Measurements from ENCODE around the gene ALDH1L1.

ALDH1L1 gene

DNA sequence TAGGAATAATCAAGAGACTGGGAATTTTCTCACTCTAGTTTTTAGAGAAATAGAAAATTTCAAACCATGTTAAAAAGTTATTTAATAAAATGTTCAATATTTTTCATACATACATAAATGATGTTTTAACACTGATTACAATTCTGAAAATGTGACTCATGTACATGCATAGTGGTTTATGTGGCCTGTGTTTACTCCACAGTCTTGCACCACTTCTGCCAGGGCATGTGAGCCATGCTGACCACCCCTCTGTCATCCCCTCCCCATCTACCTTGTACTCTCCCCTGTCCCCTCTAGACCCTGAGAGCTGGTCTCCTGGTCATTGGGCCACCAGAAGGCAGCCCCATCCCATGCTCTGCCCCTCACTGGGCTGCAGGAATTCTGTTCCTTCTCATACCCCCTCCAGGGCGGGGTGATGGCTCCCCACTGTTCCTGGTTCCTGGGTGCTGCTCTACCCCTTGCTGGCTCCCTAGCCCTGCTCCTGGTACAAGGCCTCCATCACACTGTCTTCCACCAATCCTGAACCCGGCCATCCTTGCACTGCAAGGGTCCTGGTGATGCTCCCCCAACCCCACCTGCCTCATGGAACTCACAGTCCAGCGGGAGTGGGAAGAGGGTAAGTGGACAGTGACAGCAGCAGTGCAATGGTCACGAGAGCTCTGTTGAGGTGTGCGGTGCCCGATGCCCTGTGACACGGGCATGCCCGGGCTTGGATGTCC, 72.3 kb downstream of the ALDH1L1 start:
- no peaks in the 10 kb centered on the region for H3K9me3 ChIP-seq (ENCODE audit: control insufficient read depth, insufficient read depth, low read length)
- no peaks in the 10 kb centered on the region for H3K4me1 ChIP-seq (ENCODE audit: insufficient read depth, low read length)
- no peak overlapping the region for H3K9ac ChIP-seq (ENCODE audit: low read depth, low read length)
- no peaks in the 10 kb centered on the region for H3K36me3 ChIP-seq (ENCODE audit: insufficient read depth, low read length)

DNA sequence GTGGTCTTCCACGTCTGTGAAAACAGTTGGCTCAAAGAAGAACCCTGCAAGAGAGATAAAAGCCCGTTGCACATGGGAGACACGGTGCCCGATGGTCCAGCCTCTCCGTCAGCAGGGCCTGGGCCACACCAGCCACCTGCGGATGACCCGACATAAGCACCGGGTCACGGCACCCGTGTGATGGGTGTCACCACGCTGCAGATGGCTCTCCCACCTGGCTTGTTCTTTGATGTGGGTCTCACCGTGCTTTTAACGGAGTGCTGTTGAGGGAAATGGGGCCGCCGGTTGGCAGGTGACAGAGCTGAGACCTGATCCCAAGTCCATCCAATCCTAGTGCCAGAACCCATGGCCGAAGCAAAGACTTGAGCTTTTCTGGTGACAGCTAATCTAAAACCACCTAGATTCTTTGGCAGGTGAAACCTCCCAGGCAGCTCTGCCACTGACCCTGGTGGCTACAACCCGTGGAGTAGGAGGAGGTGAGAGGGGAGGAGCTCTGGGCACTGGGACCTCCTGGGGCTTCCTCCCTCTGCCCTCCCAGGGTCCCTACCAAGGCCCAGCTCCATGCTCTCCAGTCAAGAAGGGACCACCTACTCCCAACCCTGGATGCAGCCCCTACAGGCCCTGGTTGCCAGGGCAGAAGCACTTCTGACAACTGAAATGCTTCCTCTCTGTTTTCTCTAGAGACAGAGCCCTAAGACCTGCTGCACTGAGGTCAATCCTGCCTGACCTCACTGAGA, 73.0 kb downstream of the ALDH1L1 start:
- Histone ChIP-seq H3K9me3 (ENCODE audit: control insufficient read depth, insufficient read depth, low read length) (no peaks in the 10 kb centered on the region), H3K36me3 (ENCODE audit: insufficient read depth, low read length) (no peaks in the 10 kb centered on the region), H3K4me1 (ENCODE audit: insufficient read depth, low read length) (no peaks in the 10 kb centered on the region), H3K9ac (ENCODE audit: low read depth, low read length) (no peak overlapping the region)

DNA sequence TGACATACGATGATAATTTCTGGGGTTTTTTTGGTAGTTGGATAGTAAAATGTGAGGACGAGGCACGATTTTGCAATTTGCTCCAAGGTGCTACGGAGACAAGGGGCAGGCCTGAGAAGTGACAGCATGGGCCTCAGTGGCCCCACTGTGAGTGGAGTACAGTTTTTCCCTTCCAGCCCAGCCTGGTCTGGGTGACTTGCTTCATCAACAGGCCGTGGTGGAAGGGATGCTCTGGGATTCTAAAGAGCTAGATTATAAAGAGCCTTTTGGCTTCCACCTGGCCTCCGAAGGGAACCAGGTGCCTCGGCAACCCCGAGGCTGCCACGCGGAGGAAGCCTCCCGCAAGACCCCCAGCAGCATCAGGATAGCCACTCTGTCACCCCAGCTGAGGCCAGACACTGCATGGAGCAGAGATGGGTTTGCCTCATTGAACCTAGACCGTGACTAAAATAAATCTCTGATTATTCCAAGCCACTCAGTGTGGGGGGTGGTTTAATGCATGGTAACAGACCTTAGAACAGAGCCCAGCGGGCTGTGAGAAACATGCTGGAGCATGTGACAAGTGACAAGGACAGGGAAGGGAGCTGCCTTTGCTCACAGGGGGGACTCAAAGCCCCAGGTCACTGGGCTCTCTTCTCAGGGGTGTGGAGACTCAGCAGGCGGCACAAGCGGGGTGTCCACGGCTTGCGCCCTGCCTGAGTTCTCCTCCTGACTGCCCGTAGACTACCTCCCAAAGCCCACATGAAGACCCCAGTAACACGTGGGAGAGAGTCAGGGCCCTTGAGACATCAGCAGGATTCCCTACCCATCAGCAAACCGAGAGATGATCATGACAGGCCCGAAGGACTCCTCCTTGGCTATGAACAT, 73.8 kb downstream of the ALDH1L1 start:
- no peaks in the 10 kb centered on the region for H3K4me1 ChIP-seq (ENCODE audit: insufficient read depth, low read length)
- no peaks in the 10 kb centered on the region for H3K9me3 ChIP-seq (ENCODE audit: control insufficient read depth, insufficient read depth, low read length)
- no peak overlapping the region for H3K9ac ChIP-seq (ENCODE audit: low read depth, low read length)
- no peaks in the 10 kb centered on the region for H3K36me3 ChIP-seq (ENCODE audit: insufficient read depth, low read length)

DNA sequence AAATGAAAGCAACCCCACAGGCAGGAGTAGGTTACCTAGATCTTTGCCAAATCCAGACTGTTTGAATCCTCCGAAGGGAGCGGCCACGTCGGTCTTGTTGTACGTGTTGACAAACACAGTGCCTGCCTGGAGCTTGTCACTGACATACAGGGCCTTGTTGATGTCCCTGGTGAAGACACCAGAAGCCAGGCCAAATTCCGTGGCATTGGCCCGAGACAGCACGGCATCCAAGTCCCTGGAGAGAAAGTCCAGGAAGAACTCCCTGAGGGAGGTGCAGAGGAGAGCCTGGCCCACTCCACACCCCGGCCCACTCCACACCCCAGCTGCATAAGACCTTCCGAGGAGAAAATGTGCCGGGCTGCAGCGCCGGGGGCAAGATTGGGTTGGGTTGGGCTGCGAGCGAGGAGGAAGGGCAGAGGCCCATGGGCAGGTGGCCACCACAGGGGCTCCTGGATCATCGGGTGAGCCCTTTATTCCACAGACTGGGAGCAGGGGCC, 74.6 kb downstream of the ALDH1L1 start:
- Histone ChIP-seq H3K4me1 (ENCODE audit: insufficient read depth, low read length) (no peaks in the 10 kb centered on the region), H3K36me3 (ENCODE audit: insufficient read depth, low read length) (no peaks in the 10 kb centered on the region), H3K9ac (ENCODE audit: low read depth, low read length) (no peak overlapping the region), H3K9me3 (ENCODE audit: control insufficient read depth, insufficient read depth, low read length) (no peaks in the 10 kb centered on the region)

DNA sequence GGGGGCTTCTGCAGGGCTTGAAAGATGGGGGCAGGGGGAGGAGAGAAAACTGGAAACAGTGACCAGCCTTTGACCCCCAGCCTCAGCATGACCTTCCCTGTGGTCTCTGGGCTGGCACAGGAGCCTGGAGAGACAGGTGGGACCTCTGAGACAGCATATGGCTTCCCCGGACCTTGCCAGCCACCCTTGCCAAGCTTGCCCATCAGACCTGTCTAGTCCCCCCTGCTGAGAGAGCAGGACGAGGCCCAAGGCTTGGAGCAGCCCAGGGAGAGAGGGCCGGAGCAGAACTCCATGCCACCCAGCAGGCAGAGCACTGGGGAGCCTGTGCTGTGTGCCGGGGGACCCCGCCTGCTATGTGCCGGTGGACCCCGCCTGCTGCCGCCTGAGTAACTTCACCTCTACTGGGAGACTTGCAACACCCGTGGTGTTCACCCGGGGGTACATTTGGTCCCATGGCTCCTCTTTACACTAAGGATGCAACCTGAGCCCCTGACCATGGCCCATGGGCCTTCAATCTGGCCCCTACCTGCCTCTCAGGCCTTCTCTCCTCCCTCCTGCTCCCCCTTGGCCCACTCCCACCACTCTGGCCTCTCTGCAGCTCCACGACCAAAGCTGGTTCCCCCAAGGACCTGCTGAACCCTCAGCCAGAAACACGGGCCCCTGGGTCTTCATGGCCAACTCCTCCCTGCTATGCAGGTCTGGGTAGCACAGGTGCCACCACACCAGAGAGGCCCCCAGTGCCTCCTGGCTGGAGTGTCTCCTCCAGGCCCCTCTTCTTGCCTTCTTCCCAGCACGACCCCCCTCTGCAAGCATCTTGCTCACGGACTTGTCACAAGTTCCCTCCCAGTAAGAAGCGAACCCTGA, 75.4 kb downstream of the ALDH1L1 start:
- Histone ChIP-seq H3K4me1 (ENCODE audit: insufficient read depth, low read length) (no peaks in the 10 kb centered on the region), H3K9me3 (ENCODE audit: control insufficient read depth, insufficient read depth, low read length) (no peaks in the 10 kb centered on the region), H3K36me3 (ENCODE audit: insufficient read depth, low read length) (no peaks in the 10 kb centered on the region), H3K9ac (ENCODE audit: low read depth, low read length) (no peak overlapping the region)

DNA sequence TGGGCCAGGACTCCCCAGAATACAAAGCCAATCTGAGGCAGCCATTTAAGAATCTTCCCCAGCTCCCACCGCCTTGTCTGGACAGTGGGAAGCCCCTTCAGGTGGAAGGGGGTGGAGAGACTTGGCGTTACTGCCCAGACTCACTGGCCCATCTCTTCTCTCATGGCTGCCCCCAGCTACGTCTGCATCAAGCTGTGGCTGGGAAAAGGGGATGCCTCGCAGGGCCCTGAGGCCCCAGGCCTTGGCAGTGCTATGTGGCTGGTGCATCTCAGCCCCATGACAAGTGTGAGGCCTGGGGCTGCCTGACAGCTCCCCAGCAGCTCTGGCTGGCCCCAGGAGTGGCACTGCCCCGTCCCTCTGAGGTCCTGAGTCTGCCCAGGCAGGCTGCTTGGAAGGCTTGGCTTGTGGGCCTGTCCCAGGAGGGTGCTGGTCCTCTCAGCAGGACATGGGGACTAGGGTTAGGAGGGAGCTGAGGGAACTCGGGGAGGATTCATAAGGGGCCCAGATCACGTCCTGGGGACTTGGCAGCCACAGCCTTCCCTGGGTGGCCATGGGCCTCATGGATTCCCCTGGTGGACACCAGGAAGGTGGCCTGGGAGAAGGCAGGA, 76.3 kb downstream of the ALDH1L1 start:
- H3K9me3 ChIP-seq (ENCODE audit: control insufficient read depth, insufficient read depth, low read length), result no peaks in the 10 kb centered on the region
- H3K9ac ChIP-seq (ENCODE audit: low read depth, low read length), result no peak overlapping the region
- no peaks in the 10 kb centered on the region for H3K36me3 ChIP-seq (ENCODE audit: insufficient read depth, low read length)
- H3K4me1 ChIP-seq (ENCODE audit: insufficient read depth, low read length), result no peaks in the 10 kb centered on the region

DNA sequence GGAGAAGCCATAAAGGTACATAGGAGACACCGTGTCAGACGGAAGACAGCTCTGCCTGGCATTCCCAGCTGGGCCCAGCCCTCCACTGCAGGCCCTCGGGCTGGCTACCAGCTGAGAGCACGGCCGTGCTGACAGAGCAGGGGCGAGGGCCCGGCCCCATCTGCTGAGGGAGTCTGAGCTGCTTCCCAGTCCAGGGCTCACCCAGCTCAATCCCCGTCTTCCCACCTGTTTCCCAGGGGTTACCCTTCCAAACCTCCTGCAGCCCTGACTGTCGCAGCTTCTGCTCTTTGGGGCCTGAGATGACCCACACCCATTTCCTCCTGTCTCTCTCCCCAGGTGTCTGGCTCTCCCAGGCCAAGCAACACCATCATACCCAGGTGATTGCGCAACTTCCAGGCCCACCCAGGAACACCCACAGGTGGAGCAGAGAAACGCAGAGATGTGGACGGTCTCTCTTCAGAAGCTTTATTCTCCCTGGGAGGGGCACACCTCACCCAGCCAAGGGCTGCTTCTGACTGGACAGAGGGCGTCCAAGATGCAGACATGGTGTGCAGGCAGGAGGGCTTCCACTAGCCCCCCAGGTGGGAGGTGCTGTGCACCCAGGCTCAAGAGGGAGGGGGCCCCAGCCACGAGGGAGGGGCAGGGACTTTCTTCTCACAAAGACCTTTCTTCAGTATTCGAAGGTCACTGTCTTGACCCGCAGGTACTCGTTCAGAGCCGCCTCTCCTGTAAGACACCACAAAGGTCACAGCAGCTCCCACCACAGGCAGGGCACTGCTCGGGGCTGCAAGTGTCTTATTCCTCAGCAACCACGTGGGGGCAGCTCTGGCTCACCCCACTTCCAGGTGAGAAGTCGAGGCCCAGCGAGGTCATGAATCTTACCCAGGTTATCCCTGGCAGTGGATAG, 77.0 kb downstream of the ALDH1L1 start:
- H3K36me3 ChIP-seq (ENCODE audit: insufficient read depth, low read length), result no peaks in the 10 kb centered on the region
- H3K9ac ChIP-seq (ENCODE audit: low read depth, low read length), result no peak overlapping the region
- H3K9me3 ChIP-seq (ENCODE audit: control insufficient read depth, insufficient read depth, low read length), result no peaks in the 10 kb centered on the region
- no peaks in the 10 kb centered on the region for H3K4me1 ChIP-seq (ENCODE audit: insufficient read depth, low read length)

DNA sequence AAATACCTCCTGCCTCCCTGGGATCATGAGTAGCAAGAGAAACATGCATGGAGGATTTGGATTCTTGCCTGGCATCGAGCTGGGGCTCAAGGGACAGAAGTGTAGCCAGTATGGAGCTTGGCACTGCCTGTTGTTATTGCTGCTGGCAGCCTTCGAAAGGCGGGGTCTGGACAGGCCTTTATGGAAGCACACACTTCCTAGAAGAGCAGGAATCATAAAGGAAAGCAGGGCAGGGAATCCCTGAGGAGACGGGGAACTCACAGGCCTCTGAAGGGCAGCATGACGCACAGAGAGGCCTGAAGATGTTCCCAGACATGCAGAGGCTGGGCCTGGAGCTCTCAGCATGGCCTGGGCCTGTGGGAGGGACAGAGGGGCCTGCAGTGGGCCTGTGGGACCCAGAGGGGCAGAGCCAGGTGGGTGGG, 77.8 kb downstream of the ALDH1L1 start:
- Histone ChIP-seq H3K9ac (ENCODE audit: low read depth, low read length) (no peak overlapping the region), H3K9me3 (ENCODE audit: control insufficient read depth, insufficient read depth, low read length) (no peaks in the 10 kb centered on the region), H3K36me3 (ENCODE audit: insufficient read depth, low read length) (no peaks in the 10 kb centered on the region), H3K4me1 (ENCODE audit: insufficient read depth, low read length) (no peaks in the 10 kb centered on the region)

DNA sequence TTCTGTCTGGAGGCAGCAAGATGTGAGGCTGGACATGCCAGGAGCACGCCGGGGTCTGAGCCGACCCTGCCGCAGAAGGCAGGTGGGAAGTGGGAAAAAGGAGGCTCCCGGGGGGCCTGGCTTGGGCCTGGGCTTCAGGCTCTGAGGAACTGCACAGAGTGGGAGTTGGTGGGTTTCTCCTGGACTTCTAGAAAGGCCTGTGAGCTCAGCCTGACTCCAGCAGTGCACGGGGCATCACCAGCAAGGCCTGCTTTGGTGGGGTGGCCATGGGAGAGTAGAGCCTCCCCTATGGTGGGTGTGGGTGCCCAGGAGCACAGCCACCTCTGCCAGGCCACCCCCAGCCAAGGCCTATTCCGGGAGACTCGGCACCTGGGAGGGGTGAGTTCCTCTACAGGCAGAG, 78.4 kb downstream of the ALDH1L1 start:
- Histone ChIP-seq H3K9ac (ENCODE audit: low read depth, low read length) (no peak overlapping the region), H3K36me3 (ENCODE audit: insufficient read depth, low read length) (no peaks in the 10 kb centered on the region), H3K9me3 (ENCODE audit: control insufficient read depth, insufficient read depth, low read length) (peaks cover 4% of the 10 kb centered on the region; the same call in 1 of the 2 replicates), H3K4me1 (ENCODE audit: insufficient read depth, low read length) (no peaks in the 10 kb centered on the region)

DNA sequence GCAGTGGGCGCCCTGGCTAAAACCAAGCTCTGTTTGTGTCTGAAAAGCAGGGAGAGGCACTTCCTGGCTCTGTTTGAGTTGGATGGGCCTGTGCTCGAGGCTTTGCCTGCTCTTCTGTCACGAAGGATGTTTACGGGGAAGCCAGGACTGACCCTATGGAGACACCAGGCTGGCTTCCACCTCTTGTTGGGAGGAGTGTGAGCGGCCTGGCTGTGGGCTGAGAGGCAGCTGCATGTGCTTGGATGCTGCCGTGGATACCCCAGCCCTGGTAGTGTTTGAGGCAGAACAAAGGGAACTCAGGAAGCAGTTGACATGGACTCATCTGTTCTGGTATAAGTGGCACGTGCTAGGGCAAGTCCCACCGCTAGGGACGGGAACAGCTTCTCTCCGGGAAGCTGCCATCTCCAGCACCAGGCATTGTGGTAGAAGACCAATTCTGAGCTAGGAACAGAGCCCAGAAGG, 78.8 kb downstream of the ALDH1L1 start:
- no peaks in the 10 kb centered on the region for H3K4me1 ChIP-seq (ENCODE audit: insufficient read depth, low read length)
- no peaks in the 10 kb centered on the region for H3K36me3 ChIP-seq (ENCODE audit: insufficient read depth, low read length)
- H3K9me3 ChIP-seq (ENCODE audit: control insufficient read depth, insufficient read depth, low read length), result peaks cover 6% of the 10 kb centered on the region; the same call in 1 of the 2 replicates
- H3K9ac ChIP-seq (ENCODE audit: low read depth, low read length), result no peak overlapping the region

DNA sequence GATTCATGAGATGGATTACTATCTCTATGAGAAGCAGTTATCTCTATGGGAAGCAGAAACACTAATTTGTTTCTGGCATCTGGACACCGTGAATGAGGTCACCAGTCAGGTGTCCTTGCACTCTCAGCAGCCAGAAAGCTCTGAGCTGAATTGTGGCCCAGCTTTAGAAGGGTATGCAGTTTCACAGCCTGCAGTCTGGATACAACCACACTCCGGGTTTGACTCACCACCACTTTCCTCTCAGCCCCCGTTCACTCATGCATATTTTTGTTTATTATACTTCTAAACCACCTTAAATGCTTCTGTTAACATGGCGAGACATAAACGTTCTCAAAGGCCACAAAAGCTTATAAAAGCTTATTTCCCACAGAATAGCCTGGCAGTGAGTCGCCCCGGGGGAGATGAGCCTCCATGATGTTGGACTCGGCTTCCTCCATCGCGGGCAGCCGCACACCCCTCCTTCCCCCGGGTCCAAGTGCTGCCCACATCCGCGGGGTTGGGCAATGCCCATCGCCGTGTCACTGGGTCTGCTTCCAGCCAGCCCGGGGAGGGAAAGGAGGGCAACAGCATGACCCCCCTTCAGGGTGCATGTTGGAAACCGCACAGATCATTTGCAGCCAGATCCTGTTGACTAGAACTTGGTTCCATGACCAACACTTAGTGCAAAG, 79.6 kb downstream of the ALDH1L1 start:
- Histone ChIP-seq H3K4me1 (ENCODE audit: insufficient read depth, low read length) (no peaks in the 10 kb centered on the region), H3K9ac (ENCODE audit: low read depth, low read length) (no peak overlapping the region), H3K36me3 (ENCODE audit: insufficient read depth, low read length) (no peaks in the 10 kb centered on the region), H3K9me3 (ENCODE audit: control insufficient read depth, insufficient read depth, low read length) (peaks cover 6% of the 10 kb centered on the region; the same call in 1 of the 2 replicates)

DNA sequence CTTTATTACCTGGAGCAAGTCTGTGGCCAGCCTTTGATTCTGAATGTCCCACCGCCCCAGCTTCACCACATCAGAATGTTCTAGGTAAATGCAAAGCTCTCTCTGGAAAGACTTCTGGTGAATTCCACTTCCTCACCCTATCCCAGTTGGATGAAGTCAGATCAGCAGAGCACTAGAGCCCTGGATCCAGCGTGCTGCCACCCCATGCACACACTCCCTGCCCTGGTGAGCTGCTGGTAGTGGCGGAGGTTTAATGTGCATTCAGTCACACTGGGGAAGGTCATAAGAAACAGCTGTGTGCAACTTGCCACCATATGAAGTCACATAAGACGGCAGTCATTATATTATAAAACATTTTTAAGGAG, 80.1 kb downstream of the ALDH1L1 start:
- Histone ChIP-seq H3K9ac (ENCODE audit: low read depth, low read length) (no peak overlapping the region), H3K9me3 (ENCODE audit: control insufficient read depth, insufficient read depth, low read length) (peaks cover 6% of the 10 kb centered on the region; the same call in 1 of the 2 replicates), H3K36me3 (ENCODE audit: insufficient read depth, low read length) (no peaks in the 10 kb centered on the region), H3K4me1 (ENCODE audit: insufficient read depth, low read length) (no peaks in the 10 kb centered on the region)

Data from ES-I3 (cell line).